Mucosa of stomach (tissue), 1 donor: Measurements from ENCODE around the gene DENND11.
A peak's percentile ranks its signal among the peaks of the same experiment; 100 is the strongest.

ENCODE experiments used
- H3K27me3 ChIP-seq: one replicate; pipeline ENCODE4 v1.7.0; 2013; ENCODE audit warnings: mild to moderate bottlenecking, low read length; ENCODE audit not compliant: control insufficient read depth, insufficient read depth
- H3K36me3 ChIP-seq: one replicate; pipeline ENCODE4 v1.7.0; 2013; ENCODE audit warnings: low read length; ENCODE audit not compliant: control insufficient read depth, insufficient read depth
- H3K4me1 ChIP-seq: one replicate; pipeline ENCODE4 v1.7.0; 2013; ENCODE audit warnings: mild to moderate bottlenecking, low read length; ENCODE audit not compliant: control insufficient read depth, insufficient read depth
- H3K4me3 ChIP-seq: one replicate; pipeline ENCODE4 v1.7.0; 2013; ENCODE audit warnings: low read length
- H3K9ac ChIP-seq: one replicate; pipeline ENCODE4 v1.7.0; 2013; ENCODE audit warnings: mild to moderate bottlenecking, low read length, moderate library complexity
- H3K9me3 ChIP-seq: one replicate; pipeline ENCODE4 v1.7.0; 2013; ENCODE audit warnings: mild to moderate bottlenecking, low read length, moderate library complexity; ENCODE audit not compliant: control insufficient read depth
- donor health status: Pancreatic carcinoma.

DENND11 gene

DNA sequence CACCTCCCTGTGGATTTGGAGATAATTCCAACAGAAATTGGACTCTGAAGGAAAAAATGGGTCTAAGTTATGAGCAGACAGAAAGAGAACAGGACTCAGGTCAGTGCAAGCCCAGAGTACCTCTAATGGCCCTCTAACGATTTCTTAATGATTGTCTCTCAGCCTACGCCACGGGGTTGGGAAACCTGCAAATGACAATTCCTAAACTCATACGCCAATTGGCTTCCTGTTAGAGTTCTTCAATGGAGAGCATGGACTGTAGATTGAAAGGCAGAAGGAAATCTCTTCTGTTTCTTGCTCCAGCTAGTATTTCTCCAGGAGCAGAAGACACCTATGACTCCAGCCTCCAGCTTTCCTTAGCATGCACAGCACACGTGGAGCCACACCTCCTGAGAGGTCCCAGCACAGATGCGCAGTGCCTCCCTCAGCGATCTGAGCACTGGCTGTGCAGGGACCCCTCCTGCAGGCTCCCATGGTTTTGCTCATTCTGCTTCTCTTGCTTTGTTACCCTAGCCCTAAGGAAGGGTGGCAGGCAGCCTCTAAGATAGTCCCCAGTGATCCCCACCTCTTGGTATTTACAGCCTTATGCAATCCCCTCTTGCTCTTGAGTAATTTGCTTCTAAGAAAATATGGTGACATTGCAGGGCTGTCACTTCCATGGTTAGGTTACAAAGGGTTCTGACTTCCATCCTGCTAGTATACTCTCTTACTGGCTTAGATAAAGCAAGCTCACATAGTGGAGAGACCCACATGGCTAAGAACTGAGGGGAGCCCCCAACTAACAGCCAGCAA is 30.1 kb downstream of the DENND11 start:
- peaks cover 16% of the 10 kb centered on the region for H3K4me1 ChIP-seq
- H3K9me3 ChIP-seq = no peaks in the 10 kb centered on the region
- no peaks in the 10 kb centered on the region for H3K36me3 ChIP-seq
- H3K4me3 ChIP-seq = no peak overlapping the region
- no peak overlapping the region for H3K9ac ChIP-seq
- H3K27me3 ChIP-seq = no peaks in the 10 kb centered on the region

DNA sequence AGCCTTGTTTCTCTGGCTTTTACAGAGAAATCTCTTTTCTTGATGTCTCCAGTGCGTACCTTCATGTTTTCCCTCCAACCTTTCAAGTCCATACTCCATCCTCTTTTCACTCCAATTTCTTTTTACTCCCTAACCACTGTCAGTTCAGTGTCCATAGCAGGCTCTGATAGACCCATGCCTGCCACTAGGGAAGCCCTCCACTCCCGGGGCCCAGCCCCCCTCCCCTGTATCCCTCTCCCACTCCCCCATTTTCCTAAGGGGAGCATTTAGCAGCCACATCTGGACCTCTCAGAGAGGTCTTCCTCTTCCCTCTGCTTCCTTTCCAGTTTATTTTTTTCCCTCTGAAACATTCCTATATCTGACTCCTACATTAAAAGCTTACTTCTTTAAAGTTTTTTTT is 33.1 kb downstream of the DENND11 start:
- peaks cover 9% of the 10 kb centered on the region for H3K36me3 ChIP-seq
- no peak overlapping the region for H3K4me3 ChIP-seq
- H3K9ac ChIP-seq = no peak overlapping the region
- H3K27me3 ChIP-seq = no peaks in the 10 kb centered on the region
- H3K4me1 ChIP-seq = peaks cover 17% of the 10 kb centered on the region
- H3K9me3 ChIP-seq = no peaks in the 10 kb centered on the region

DNA sequence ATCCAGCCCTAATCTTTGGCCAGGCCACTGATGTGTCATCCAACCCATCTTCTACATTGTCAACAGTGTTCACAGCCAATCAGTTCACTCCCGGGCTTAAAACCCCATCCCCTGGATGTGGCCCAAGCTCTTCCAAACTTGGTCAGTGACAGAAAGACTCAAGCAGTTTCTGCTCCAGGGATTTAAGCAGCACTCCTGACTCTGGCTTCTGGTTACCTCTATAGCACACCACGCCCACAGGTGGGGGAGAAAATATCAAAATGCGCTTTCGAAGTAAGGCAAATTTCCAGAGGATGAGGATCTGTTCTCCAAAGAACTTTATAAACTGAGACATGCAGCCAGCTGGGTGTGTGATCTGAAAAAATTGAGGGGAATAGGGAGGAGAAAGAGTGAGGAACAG is 35.9 kb downstream of the DENND11 start:
- Histone ChIP-seq H3K9me3 (no peaks in the 10 kb centered on the region), H3K27me3 (no peaks in the 10 kb centered on the region), H3K4me3 (no peak overlapping the region), H3K9ac (no peak overlapping the region), H3K4me1 (peaks cover 42% of the 10 kb centered on the region), H3K36me3 (peaks cover 12% of the 10 kb centered on the region)

DNA sequence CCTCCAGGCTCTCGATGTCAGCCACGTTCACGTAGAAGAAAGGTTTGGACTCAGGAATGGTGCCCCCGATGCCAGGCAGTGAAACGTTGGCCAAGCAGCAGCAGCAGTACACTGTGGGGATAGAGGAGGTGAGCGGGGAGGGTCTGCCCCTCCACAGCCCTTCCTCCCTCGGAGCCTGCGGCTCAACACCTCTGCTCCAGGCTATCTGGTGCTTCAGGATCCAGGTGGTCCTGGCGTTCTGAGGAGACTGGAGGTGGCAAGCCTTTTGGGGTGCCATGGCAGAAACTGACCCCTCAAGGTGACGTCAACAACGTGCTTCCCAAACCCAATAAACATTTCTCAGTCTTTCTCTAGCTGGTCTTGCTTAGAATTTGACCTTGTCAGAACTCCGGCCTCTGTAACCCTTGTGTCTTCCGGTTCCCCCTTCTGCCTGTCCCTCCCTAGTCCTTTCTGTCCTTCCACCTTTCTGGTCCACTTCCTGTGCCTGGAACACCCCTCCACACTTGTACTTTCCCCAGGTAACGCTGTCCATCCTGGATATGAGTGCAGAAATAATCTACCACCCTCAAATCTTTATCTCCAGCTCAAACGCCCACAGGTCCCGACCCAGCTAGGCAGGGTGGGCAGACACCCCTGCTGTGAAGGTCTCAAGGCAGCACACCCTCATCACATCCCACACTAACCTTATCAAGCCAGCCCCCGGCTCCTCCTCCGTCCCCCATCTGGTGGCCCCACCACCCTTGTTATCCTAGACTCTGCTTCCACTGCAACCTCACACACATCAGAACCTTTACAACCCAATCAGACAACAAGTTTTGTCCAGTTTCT is 36.5 kb downstream of the DENND11 start:
- peaks cover 47% of the 10 kb centered on the region for H3K4me1 ChIP-seq
- H3K4me3 ChIP-seq = no peak overlapping the region
- H3K36me3 ChIP-seq = peaks cover 12% of the 10 kb centered on the region
- peak overlapping the region; percentile 0 for H3K9ac ChIP-seq
- H3K9me3 ChIP-seq = no peaks in the 10 kb centered on the region
- no peaks in the 10 kb centered on the region for H3K27me3 ChIP-seq

DNA sequence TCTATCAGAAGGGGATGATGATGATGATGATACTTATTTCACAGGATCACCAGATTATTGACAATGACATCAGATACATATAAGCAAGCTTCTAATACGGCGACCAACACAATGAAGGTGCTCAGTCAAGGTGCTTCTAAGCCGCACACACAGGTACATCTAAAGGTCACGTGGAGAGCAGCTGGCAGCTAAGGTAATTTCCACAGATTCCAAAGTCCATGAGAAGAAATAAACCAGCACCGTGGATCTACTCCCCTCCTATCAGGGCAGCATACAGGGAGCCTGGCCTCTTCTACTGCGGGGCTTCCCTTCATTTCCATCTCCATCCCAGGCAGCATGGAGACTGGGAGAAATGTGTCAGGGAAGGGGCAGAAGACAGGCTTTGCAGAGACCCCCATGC is 37.5 kb downstream of the DENND11 start:
- H3K9ac ChIP-seq = peak overlapping the region; percentile 0
- no peaks in the 10 kb centered on the region for H3K27me3 ChIP-seq
- H3K4me1 ChIP-seq = peaks cover 52% of the 10 kb centered on the region
- no peaks in the 10 kb centered on the region for H3K9me3 ChIP-seq
- H3K36me3 ChIP-seq = peaks cover 12% of the 10 kb centered on the region
- H3K4me3 ChIP-seq = no peak overlapping the region

DNA sequence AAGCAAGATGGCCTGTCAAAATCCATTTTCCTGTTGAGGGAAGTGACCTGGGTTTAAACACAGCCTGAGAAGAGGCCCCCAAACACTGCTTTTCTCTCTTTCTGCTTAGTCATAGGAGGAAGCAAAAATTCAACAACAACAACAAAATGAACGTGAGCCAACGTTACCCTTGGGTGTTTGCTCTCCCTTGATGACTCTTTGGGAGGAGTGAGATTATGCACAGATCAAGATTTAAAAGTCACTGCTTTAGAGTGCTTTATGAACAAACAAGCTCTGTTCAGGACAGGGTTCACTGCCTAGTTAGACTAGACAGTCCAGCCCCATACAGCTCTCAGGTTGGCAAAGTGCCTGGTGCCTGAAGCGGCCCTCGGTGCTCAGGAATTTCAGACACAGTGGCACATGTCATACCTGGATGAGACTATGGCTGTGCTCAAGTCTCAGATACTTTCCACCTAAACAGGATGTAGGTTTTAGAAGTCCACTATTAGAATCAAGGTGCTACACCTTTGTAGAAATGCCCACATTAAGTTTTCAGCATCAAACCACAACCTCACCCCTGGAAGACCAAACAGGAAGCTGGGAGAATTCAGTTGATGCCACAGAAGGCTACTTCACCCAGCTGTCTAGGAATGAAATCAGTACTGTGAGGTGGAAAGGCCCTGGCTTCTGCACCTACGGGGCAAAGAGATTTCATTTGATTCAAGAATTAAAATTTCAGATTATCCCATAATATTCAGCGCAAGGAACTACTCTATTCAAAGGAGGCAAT is 38.7 kb downstream of the DENND11 start:
- Histone ChIP-seq H3K9me3 (no peaks in the 10 kb centered on the region), H3K36me3 (peaks cover 12% of the 10 kb centered on the region), H3K4me3 (no peak overlapping the region), H3K27me3 (no peaks in the 10 kb centered on the region), H3K4me1 (peaks cover 52% of the 10 kb centered on the region), H3K9ac (peak overlapping the region; percentile 37)

DNA sequence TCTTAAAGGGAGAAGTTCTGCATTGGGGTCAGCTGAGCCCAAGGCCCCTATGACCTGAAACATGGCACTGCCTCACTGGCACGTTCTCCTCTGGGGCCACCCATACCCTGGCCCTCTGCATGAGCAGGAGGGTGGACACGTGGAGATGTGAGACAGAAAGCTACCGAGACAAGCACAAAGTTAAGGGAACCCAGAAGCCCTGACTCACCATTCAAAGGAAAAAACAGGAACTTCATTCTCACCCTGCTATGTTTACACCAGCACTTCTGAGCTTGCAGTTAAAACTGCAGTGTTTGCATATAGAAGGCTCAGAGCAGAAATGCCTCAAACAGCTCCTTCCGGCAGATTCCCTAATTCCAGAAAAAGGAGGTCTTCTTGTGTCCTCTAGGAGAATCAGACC is 41.7 kb downstream of the DENND11 start:
- H3K9me3 ChIP-seq = no peaks in the 10 kb centered on the region
- peaks cover 48% of the 10 kb centered on the region for H3K4me1 ChIP-seq
- H3K9ac ChIP-seq = no peak overlapping the region
- peaks cover 6% of the 10 kb centered on the region for H3K36me3 ChIP-seq
- H3K27me3 ChIP-seq = no peaks in the 10 kb centered on the region
- H3K4me3 ChIP-seq = no peak overlapping the region

DNA sequence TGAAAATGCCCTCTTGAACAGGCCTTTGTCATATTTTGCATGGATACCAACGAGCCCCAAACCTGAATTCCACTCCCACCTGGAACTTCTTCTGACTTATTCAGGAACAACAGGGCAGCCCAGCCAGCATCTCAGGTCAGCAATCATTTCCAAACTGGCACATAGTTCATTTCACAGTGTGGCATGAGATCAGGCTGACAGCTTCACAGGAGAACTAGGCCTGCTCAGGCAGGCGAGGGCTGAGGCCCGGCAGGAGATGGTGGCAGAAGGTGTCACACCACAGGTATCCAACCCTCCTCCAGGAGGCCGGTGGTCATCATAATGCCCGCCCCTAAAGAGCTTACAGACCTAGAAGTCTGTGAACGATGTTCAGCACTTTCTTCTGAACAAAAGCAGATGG is 42.5 kb downstream of the DENND11 start:
- H3K4me3 ChIP-seq = no peak overlapping the region
- H3K9ac ChIP-seq = no peak overlapping the region
- peaks cover 41% of the 10 kb centered on the region for H3K4me1 ChIP-seq
- peaks cover 6% of the 10 kb centered on the region for H3K36me3 ChIP-seq
- H3K27me3 ChIP-seq = no peaks in the 10 kb centered on the region
- no peaks in the 10 kb centered on the region for H3K9me3 ChIP-seq

DNA sequence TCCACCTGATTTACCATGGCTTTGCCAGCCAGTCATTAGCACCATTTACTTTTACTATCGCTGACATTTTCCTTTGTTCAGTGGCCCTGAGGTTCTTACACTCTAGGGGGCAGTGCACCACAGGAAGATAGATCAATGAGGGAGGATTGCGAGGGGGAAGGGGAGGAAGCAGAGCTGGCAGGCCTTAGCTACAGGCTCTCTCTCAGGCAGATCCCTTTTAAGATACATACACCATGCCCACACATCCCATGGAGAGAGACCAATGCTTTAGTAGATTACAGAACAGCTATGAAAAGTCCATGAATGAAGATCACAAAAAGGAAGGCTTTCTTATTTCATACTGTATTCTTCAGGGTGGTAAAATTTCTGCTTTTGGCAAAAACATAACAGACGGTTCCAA is 47.4 kb downstream of the DENND11 start:
- H3K4me3 ChIP-seq = no peak overlapping the region
- H3K9me3 ChIP-seq = no peaks in the 10 kb centered on the region
- no peaks in the 10 kb centered on the region for H3K27me3 ChIP-seq
- H3K36me3 ChIP-seq = no peaks in the 10 kb centered on the region
- no peak overlapping the region for H3K9ac ChIP-seq
- peaks cover 6% of the 10 kb centered on the region for H3K4me1 ChIP-seq

DNA sequence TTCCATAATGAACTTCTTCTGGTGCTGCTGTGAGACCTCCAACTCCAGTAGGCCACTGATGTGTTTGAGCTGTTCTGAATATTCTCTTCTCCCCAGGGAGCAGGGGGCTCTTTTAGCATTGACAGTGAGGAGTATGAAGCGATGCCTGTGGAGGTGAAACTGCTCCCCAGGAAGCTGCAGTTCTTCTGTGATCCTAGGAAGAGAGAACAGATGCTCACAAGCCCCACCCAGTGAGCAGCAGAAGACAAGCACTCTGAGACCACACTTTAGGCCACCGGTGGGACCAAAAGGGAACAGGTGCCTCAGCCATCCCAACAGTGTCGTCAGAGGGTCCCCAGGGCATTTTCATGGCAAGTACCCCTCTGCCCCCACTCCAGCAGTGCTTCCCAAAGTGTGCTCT is 49.3 kb downstream of the DENND11 start:
- Histone ChIP-seq H3K9me3 (no peaks in the 10 kb centered on the region), H3K4me3 (no peak overlapping the region), H3K36me3 (no peaks in the 10 kb centered on the region), H3K27me3 (no peaks in the 10 kb centered on the region), H3K4me1 (peaks cover 6% of the 10 kb centered on the region), H3K9ac (no peak overlapping the region)
